Body of pancreas (tissue), 4 donors: ENCODE measurements around the gene P3H1. TPM values are rescaled to one million over a fixed set of nuclear protein-coding genes. Genes with fewer than 3 reads are reported as not detected.

Experiments used
- ATAC-seq: fragments of 150-250 bp; one replicate; pipeline ENCODE4 v1.9.1; 2016
- DNase-seq, 4 donors: peaks; one replicate each; pipeline ENCODE4 v3.0.0-alpha.2; 2019
- H3K27ac ChIP-seq, 4 donors: fragments of 200-600 bp; sonication (generic); 1 replicate in 3 of 4; 2 replicates in 1 of 4; pipeline versions ENCODE4 v1.5.1 to v1.6.1; 2016 to 2019; ENCODE audit warnings: mild to moderate bottlenecking in 1 of 4, mixed read lengths in 1 of 4, moderate library complexity in 1 of 4
- H3K27me3 ChIP-seq, 2 donors: fragments of 200-600 bp; sonication (generic); one replicate each; pipeline ENCODE4 v1.6.0; 2016; ENCODE audit warnings: mild to moderate bottlenecking in 1 of 2
- H3K36me3 ChIP-seq, 2 donors: fragments of 200-600 bp; sonication (generic); replicated peaks in 1 of 2; 2 replicates each; pipeline ENCODE4 v1.5.1; 2016; ENCODE audit warnings: low read depth in 2 of 2; ENCODE audit not compliant: insufficient read depth in 1 of 2
- H3K4me1 ChIP-seq: fragments of 200-600 bp; sonication (generic); one replicate; pipeline ENCODE4 v1.6.0; 2016
- H3K4me3 ChIP-seq, 2 donors: fragments of 200-600 bp; sonication (generic); 1 replicate in 1 of 2; 2 replicates in 1 of 2; pipeline ENCODE4 v1.5.1; 2016 to 2019
- H3K9me3 ChIP-seq, 3 donors: fragments of 200-600 bp; sonication (generic); 1 replicate in 2 of 3; 2 replicates in 1 of 3; pipeline ENCODE4 v1.5.1; 2016
- CTCF ChIP-seq, 7 experiments: fragments of 450-650 bp in 4 of 7; fragments of 200-600 bp in 3 of 7; sonication (generic) in 3 of 7; IDR thresholded peaks; one replicate each; pipeline ENCODE4 v1.5.1; 2016 to 2019; ENCODE audit warnings: antibody characterized with exemption in 7 of 7
- POLR2A ChIP-seq, 3 donors: fragments of 450-650 bp; IDR thresholded peaks; one replicate each; pipeline ENCODE4 v1.6.1; 2016; ENCODE audit warnings: antibody characterized with exemption in 3 of 3, mild to moderate bottlenecking in 2 of 3
- WGBS, 2 donors: methylation state at CpG; one replicate each; pipeline ENCODE4 v1.1.5; 2017; 5-methylcytosine and 5-hydroxymethylcytosine counted together
- intact Hi-C: fragments of 100-400 bp; cut with DNase I; formaldehyde crosslinking; loops from one replicate; pipeline ENCODE4 v1.15.1; 2023
- total RNA-seq, 2 donors: library from RNA; depleted of rRNA; stranded (reverse); fragments of >200 nt; gene quantifications; one replicate each; pipeline ENCODE4 v1.1.0, GENCODE V29; 2016

The P3H1 gene
- total RNA-seq, 2 donors from 2014 or later, result 16.9 to 34.9 TPM

- Histone ChIP-seq H3K27ac (no peak overlapping the region), H3K4me3 (no peak overlapping the region), H3K4me1 (peaks cover 28% of the 10 kb centered on the region), H3K36me3 (no peaks in the 10 kb centered on the region), H3K27me3 (no peaks in the 10 kb centered on the region), H3K9me3 (no peaks in the 10 kb centered on the region)
- ATAC-seq, result no peak
- 16 to 18% methylated on average over 7 of the region's 7 CpGs for WGBS, 2 donors
- no peak for DNase-seq
- intact Hi-C loops, result loop anchor here (10.0 kb wide), 1 partner anchor 90 kb away; no protein-coding TSS in a partner anchor
- TF ChIP-seq POLR2A (IDR thresholded peaks at IDR 0.05) (no peak), CTCF (IDR thresholded peaks at IDR 0.05) (no peak)
Measured at GRCh38 chr1:42765269-42765668, 1.6 kb downstream of the P3H1 start.

- Histone ChIP-seq H3K27me3 (no peaks in the 10 kb centered on the region), H3K9me3 (no peaks in the 10 kb centered on the region), H3K4me1 (peaks cover 13% of the 10 kb centered on the region), H3K4me3 (no peak overlapping the region), H3K27ac (no peak overlapping the region), H3K36me3 (peaks cover 0 to 4% of the 10 kb centered on the region in 2 donors)
- DNase-seq (no peak), ATAC-seq (no peak)
- TF ChIP-seq POLR2A (IDR thresholded peaks at IDR 0.05) (no peak), CTCF (IDR thresholded peaks at IDR 0.05) (no peak)
- 63 to 66% methylated on average over 5 of the region's 5 CpGs for WGBS, 2 donors
- intact Hi-C loops, result loop anchor here (10.0 kb wide), 1 partner anchor 87 kb away; no protein-coding TSS in a partner anchor
Measured at GRCh38 chr1:42762269-42762668, 4.6 kb downstream of the P3H1 start.

GRCh38 chr1:42761567-42761966 lies 5.3 kb downstream of the P3H1 start:
- TF ChIP-seq CTCF (IDR thresholded peaks at IDR 0.05) (no peak), POLR2A (IDR thresholded peaks at IDR 0.05) (no peak)
- H3K9me3 ChIP-seq, result no peaks in the 10 kb centered on the region
- ATAC-seq (no peak), DNase-seq (no peak)
- WGBS, 2 donors, result 86 to 91% methylated on average over 4 of the region's 4 CpGs
- H3K36me3 ChIP-seq, result peaks cover 0 to 4% of the 10 kb centered on the region in 2 donors
- H3K27ac ChIP-seq, result no peak overlapping the region
- no peaks in the 10 kb centered on the region for H3K27me3 ChIP-seq
- peaks cover 13% of the 10 kb centered on the region for H3K4me1 ChIP-seq
- intact Hi-C loops, result loop anchor here (10.0 kb wide), 1 partner anchor 87 kb away; no protein-coding TSS in a partner anchor
- no peak overlapping the region for H3K4me3 ChIP-seq

- no peak for ATAC-seq
- no peak for TF ChIP-seq CTCF (IDR thresholded peaks at IDR 0.05)
- TF ChIP-seq POLR2A (IDR thresholded peaks at IDR 0.05), result no peak
Measured at GRCh38 chr1:42759114-42759513, 7.7 kb downstream of the P3H1 start.

GRCh38 chr1:42758641-42759040 lies 8.2 kb downstream of the P3H1 start:
- ATAC-seq, result no peak
- DNase-seq, result no peak
- Histone ChIP-seq H3K27me3 (no peaks in the 10 kb centered on the region), H3K4me1 (no peaks in the 10 kb centered on the region), H3K36me3 (peaks cover 4 to 12% of the 10 kb centered on the region in 2 donors), H3K9me3 (no peaks in the 10 kb centered on the region), H3K27ac (no peak overlapping the region), H3K4me3 (no peak overlapping the region)
- WGBS, 2 donors, result 73 to 90% methylated on average over 3 of the region's 3 CpGs
- intact Hi-C loops, result no loop called here
- TF ChIP-seq CTCF (IDR thresholded peaks at IDR 0.05), result no peak
- no peak for TF ChIP-seq POLR2A (IDR thresholded peaks at IDR 0.05)

More at GRCh38 chr1:42759114-42759513, 7.7 kb downstream of the P3H1 start:
- Histone ChIP-seq H3K27me3 (no peaks in the 10 kb centered on the region), H3K4me3 (no peak overlapping the region), H3K9me3 (no peaks in the 10 kb centered on the region), H3K27ac (no peak overlapping the region), H3K4me1 (no peaks in the 10 kb centered on the region), H3K36me3 (peaks cover 4 to 12% of the 10 kb centered on the region in 2 donors)
- DNase-seq, result no peak
- WGBS, 2 donors, result 78 to 87% methylated on average over 9 of the region's 9 CpGs
- intact Hi-C loops, result no loop called here
